ENCODE measurements around the gene HOMER2. TPM values are rescaled to one million over a fixed set of nuclear protein-coding genes. Genes with fewer than 3 reads are reported as not detected.

Gene HOMER2
- total and polyA plus RNA-seq, 2 experiments from 2014 or later, result 24.4 to 54.5 TPM

DNA sequence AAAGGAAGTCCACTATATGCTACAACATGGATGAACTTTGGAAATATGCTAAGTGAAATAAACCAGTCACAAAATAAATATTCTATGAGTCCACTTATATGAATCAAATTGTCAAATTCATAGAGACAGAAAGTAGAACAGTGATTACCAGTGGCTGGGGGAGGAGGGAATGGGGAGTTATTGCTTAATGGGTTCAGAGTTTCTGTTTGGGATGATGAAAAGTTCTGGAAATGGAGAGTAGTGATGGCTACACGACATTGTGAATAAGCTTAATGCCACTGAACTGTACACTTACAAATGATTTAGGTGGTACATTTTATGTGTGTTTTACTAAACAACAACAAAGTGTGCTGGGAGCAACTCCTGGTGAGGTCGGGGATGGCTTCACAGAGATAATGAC, 38.1 kb downstream of the HOMER2 start:
- no peaks in the 10 kb centered on the region for H3K9me3 ChIP-seq (ENCODE audit: low read depth)
- H3K27ac ChIP-seq, result no peak overlapping the region
- peaks cover 17% of the 10 kb centered on the region for H3K4me1 ChIP-seq (ENCODE audit: low read depth)
- H3K4me3 ChIP-seq, result no peak overlapping the region
- no peaks in the 10 kb centered on the region for H3K36me3 ChIP-seq
- TF ChIP-seq, protein P1, sequence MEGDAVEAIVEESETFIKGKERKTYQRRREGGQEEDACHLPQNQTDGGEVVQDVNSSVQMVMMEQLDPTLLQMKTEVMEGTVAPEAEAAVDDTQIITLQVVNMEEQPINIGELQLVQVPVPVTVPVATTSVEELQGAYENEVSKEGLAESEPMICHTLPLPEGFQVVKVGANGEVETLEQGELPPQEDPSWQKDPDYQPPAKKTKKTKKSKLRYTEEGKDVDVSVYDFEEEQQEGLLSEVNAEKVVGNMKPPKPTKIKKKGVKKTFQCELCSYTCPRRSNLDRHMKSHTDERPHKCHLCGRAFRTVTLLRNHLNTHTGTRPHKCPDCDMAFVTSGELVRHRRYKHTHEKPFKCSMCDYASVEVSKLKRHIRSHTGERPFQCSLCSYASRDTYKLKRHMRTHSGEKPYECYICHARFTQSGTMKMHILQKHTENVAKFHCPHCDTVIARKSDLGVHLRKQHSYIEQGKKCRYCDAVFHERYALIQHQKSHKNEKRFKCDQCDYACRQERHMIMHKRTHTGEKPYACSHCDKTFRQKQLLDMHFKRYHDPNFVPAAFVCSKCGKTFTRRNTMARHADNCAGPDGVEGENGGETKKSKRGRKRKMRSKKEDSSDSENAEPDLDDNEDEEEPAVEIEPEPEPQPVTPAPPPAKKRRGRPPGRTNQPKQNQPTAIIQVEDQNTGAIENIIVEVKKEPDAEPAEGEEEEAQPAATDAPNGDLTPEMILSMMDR (IDR thresholded peaks at IDR 0.05; ENCODE audit: low read depth, low read length), result no peak
- H3K27me3 ChIP-seq, result no peaks in the 10 kb centered on the region
- no peak for DNase-seq (ENCODE audit: low read depth in 1 of 2, low spot score in 1 of 2)

DNA sequence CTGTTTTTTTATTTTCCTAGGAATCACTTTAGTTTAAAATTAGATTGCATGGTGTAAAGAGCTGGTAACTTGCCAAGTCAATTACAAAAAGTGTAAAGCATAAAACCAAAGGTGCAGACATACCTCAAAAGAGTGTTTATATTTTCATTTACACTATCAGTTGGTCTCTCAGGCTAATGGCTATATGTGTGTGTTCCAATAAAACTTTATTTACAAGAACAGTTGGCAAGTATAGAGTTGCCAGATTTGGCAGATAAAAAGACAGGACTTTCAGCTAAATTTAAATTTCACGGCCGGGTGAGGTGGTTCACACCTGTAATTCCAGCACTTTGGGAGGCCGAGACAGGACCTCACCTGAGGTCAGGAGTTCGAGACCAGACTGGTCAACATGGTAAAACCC, 41.1 kb downstream of the HOMER2 start:
- H3K27ac ChIP-seq, result no peak overlapping the region
- H3K27me3 ChIP-seq, result no peaks in the 10 kb centered on the region
- no peak for DNase-seq (ENCODE audit: low read depth in 1 of 2, low spot score in 1 of 2)
- H3K4me3 ChIP-seq, result no peak overlapping the region
- H3K4me1 ChIP-seq (ENCODE audit: low read depth), result peaks cover 12% of the 10 kb centered on the region
- no peaks in the 10 kb centered on the region for H3K9me3 ChIP-seq (ENCODE audit: low read depth)
- TF ChIP-seq, protein P1 (IDR thresholded peaks at IDR 0.05; ENCODE audit: low read depth, low read length), result no peak
- H3K36me3 ChIP-seq, result no peaks in the 10 kb centered on the region

DNA sequence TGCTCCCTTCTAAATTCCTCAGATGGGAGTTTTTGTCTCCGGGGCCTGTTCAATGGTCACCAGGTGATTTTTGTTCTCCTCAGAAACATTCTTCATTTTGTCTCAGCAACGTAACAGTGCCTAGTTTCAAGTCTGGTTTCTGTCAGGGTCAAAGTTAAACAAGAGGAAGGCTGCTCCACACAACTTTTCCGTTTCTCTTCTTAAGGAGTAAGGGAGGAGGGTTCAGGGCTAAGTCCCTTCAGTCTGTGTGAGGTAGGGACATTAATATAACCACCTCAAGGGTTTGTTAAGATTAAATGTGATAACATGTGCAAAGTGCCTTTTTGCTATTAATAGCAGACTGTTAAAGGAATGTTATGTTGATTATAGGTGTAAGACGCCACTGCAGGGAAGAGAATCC, 41.8 kb downstream of the HOMER2 start:
- TF ChIP-seq, protein P1 (IDR thresholded peaks at IDR 0.05; ENCODE audit: low read depth, low read length), result no peak
- Histone ChIP-seq H3K4me1 (ENCODE audit: low read depth) (peaks cover 12% of the 10 kb centered on the region), H3K27ac (peak overlapping the region; percentile 68), H3K4me3 (no peak overlapping the region), H3K9me3 (ENCODE audit: low read depth) (no peaks in the 10 kb centered on the region), H3K36me3 (no peaks in the 10 kb centered on the region), H3K27me3 (no peaks in the 10 kb centered on the region)
- DNase-seq (ENCODE audit: low read depth in 1 of 2, low spot score in 1 of 2), result no peak

DNA sequence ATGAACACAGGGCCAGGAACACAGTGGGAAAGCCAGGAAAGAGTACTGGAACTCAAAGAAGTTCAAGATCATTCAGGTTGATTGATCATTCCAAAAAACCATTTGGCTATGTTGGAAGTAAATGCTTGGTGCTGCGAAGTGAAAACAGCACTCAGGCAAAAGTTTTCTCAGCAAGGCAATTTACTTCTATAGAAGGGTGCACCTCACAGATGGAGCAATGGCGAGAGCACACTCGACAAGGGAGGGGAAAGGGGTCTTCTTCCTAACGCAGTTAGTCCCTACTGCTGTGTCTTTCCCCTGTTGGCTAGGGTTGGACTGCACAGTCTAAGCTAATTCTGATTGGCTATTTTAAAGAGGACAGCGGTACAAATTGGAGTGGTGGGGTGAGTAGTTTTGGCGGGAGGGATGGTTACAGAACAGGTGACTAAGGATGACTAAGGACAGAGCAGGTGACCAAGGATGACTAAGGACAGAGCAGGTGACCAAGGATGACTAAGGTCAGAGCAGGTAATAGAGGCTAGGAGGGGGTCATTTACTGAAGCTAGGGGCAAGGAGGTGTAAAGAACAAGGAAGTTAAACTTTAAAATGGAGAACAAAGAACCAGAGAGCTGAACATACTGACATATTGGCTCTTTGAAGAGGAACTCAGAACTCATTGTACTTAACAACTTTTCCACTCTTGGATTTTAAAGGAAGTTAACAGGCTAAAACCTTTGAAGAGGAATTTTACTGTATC, 43.3 kb downstream of the HOMER2 start:
- peaks cover 25% of the 10 kb centered on the region for H3K4me1 ChIP-seq (ENCODE audit: low read depth)
- no peaks in the 10 kb centered on the region for H3K36me3 ChIP-seq
- TF ChIP-seq, protein P1 (IDR thresholded peaks at IDR 0.05; ENCODE audit: low read depth, low read length), result no peak
- H3K4me3 ChIP-seq, result no peak overlapping the region
- H3K27ac ChIP-seq, result no peak overlapping the region
- H3K9me3 ChIP-seq (ENCODE audit: low read depth), result no peaks in the 10 kb centered on the region
- H3K27me3 ChIP-seq, result no peaks in the 10 kb centered on the region
- DNase-seq (ENCODE audit: low read depth in 1 of 2, low spot score in 1 of 2), result no peak

DNA sequence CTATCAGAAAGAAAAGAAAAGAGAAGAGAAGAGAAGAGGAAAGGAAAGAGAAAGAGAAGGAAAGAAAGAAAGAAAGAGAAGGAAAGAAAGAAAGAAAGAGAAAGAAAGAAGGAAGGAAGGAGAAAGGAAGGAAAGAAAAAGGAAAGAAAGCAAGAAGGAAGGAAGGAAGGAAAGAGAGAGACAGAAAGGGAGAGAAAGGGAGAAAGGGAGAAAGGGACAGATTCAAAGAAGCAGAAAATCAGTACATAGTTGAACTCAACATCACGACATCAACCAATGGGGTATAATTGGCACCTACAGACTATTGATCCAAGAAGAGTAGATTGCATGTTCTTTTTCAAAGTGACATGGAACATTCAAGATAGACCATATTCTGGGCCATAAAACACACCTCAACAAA, 45.2 kb downstream of the HOMER2 start:
- Histone ChIP-seq H3K36me3 (no peaks in the 10 kb centered on the region), H3K27ac (no peak overlapping the region), H3K27me3 (no peaks in the 10 kb centered on the region), H3K4me1 (ENCODE audit: low read depth) (peaks cover 25% of the 10 kb centered on the region), H3K9me3 (ENCODE audit: low read depth) (no peaks in the 10 kb centered on the region), H3K4me3 (no peak overlapping the region)
- TF ChIP-seq, protein P1 (IDR thresholded peaks at IDR 0.05; ENCODE audit: low read depth, low read length), result no peak
- no peak for DNase-seq (ENCODE audit: low read depth in 1 of 2, low spot score in 1 of 2)
